ENCODE measurements around the gene CALHM2. TPM values are rescaled to one million over a fixed set of nuclear protein-coding genes. Genes with fewer than 3 reads are reported as not detected.
"Not testable (repeated sequence)": the region's sequence is repeated elsewhere in the genome, so short reads cannot be mapped to it uniquely, and the experiment has no call there.

CALHM2 gene
- total and polyA plus RNA-seq, 12 donors: 5.2 to 23.5 (median 11.6) TPM

DNA sequence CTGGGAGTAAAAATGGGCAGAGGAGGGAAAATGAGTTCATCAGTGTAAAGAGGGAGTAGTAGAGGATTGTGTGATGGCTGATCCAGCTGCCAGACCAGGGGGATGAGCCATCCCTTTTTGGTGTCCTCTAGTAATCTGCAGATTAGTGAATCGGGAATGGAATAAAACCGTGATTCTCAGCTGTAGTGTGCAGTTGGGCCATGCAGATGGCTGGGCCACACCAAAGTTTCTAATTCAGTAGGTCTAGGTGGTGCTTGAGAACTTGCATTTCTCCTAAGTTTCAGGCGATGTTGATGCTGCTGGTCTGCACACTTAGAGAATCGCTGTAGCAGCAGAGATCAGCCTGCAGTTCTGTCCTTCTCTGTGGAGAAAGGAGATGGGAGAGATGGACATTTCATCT lies 33.1 kb downstream of the CALHM2 start:
- H3K9me3 ChIP-seq: no peaks in the 10 kb centered on the region
- no peaks in the 10 kb centered on the region for H3K4me1 ChIP-seq
- no peak for ATAC-seq
- 93 to 94% methylated on average over 4 of the region's 4 CpGs for WGBS, 2 donors
- intact Hi-C loops (cut with DNase I): loop anchor here in 4 of 10 donors (1.0 to 10.0 kb wide), 5 partner anchors 20 to 446 kb away; no protein-coding TSS in a partner anchor
- peaks cover under 1 to 100% (median 87%) of the 10 kb centered on the region in 9 donors for H3K36me3 ChIP-seq
- no peak for DNase-seq
- no peak overlapping the region for H3K4me3 ChIP-seq
- no peak overlapping the region for H3K27ac ChIP-seq
- TF ChIP-seq, protein P1, sequence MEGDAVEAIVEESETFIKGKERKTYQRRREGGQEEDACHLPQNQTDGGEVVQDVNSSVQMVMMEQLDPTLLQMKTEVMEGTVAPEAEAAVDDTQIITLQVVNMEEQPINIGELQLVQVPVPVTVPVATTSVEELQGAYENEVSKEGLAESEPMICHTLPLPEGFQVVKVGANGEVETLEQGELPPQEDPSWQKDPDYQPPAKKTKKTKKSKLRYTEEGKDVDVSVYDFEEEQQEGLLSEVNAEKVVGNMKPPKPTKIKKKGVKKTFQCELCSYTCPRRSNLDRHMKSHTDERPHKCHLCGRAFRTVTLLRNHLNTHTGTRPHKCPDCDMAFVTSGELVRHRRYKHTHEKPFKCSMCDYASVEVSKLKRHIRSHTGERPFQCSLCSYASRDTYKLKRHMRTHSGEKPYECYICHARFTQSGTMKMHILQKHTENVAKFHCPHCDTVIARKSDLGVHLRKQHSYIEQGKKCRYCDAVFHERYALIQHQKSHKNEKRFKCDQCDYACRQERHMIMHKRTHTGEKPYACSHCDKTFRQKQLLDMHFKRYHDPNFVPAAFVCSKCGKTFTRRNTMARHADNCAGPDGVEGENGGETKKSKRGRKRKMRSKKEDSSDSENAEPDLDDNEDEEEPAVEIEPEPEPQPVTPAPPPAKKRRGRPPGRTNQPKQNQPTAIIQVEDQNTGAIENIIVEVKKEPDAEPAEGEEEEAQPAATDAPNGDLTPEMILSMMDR (IDR thresholded peaks at IDR 0.05): no peak
- H3K27me3 ChIP-seq: no peaks in the 10 kb centered on the region

DNA sequence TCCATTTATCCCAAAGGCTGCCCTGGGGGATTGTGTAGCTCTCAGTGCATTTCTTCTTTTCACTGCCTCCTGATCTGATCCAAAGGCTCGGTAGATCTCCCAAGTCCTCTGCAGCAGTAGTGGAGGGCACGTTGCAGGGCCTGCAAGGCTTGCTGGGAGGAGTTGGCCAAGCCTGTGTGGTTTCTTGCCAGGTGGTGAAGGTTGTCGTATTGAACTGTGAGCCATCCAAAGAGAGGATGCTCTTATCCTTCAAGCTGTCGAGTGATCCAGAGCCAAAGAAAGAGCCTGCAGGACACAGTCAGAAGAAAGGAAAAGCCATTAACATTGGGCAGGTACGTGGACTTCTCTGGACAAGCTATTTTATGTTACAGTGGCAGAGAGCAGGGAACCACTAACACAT lies 34.6 kb downstream of the CALHM2 start:
- TF ChIP-seq, protein P1 (IDR thresholded peaks at IDR 0.05): no peak
- no peak overlapping the region for H3K4me3 ChIP-seq
- intact Hi-C loops (cut with DNase I): loop anchor here (1.0 to 10.0 kb wide), 7 partner anchors 63 to 447 kb away; no protein-coding TSS in a partner anchor
- H3K27ac ChIP-seq: no peak overlapping the region
- DNase-seq (no peak), ATAC-seq (no peak)
- no peaks in the 10 kb centered on the region for H3K27me3 ChIP-seq
- H3K36me3 ChIP-seq: peaks cover 5 to 100% (median 87%) of the 10 kb centered on the region in 9 donors
- H3K9me3 ChIP-seq: no peaks in the 10 kb centered on the region
- WGBS, 2 donors: 89 to 92% methylated on average over 5 of the region's 5 CpGs
- H3K4me1 ChIP-seq: no peaks in the 10 kb centered on the region

DNA sequence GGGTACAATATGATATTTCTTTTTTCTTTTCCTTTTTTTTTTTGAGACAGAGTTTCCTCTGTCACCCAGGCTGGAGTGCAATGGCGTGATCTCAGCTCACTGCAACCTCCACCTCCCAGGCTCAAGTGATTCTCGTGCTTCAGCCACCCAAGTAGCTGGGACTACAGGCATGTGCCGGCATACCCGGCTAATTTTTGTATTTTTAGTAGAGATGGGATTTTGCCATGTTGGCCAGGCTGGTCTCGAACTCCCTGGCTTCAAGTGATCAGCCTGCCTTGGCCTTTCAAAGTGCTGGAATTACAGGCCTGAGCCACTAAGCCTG lies 35.1 kb downstream of the CALHM2 start:
- not testable (repeated sequence) for H3K27me3 ChIP-seq, H3K27ac ChIP-seq, H3K4me1 ChIP-seq, H3K9me3 ChIP-seq, DNase-seq, ATAC-seq, H3K4me3 ChIP-seq
- H3K36me3 ChIP-seq: peaks cover 5 to 100% (median 85%) of the 10 kb centered on the region in 9 donors
- intact Hi-C loops (cut with DNase I): loop anchor here (1.0 to 10.0 kb wide), 7 partner anchors 64 to 448 kb away; no protein-coding TSS in a partner anchor
- WGBS, 2 donors: 92 to 94% methylated on average over 5 of the region's 5 CpGs

DNA sequence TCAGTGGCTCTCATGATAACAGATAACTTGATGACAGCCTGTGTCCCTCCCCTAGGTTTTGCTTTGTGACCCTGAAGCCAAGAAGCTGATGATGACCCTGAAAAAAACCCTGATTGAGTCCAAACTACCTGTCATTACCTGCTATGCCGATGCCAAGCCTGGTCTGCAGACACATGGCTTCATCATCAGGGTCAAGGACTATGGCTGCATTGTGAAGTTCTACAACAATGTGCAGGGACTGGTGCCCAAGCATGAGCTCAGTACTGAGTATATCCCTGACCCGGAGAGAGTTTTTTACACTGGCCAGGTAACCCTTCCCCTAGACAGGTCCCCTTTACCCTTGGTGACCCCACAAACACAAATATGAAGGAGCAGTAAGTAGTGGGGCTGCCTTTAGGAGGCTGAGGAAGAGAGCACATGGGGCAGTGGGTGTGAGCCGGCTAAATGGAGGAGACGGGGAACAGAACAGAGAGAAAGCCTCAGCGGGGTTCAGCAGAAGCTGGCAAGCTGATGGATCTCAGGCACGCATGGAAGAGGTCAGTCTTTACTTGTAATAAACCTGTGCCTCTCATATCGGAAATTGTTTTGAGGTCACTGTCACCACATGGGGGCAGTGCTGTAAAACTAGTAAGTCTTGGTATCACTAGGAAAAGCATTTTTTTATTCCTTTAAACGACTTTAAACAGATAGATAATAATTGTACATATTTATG lies 35.6 kb downstream of the CALHM2 start:
- Histone ChIP-seq H3K4me1 (no peaks in the 10 kb centered on the region), H3K4me3 (no peak overlapping the region), H3K9me3 (no peaks in the 10 kb centered on the region), H3K36me3 (peaks cover 5 to 100% (median 89%) of the 10 kb centered on the region in 9 donors), H3K27ac (no peak overlapping the region), H3K27me3 (no peaks in the 10 kb centered on the region)
- ATAC-seq (peak in 5 of 8 donors; percentile 30 to 69 (median 46)), DNase-seq (peak in 1 of 2 donors; percentile 67)
- TF ChIP-seq, protein P1 (IDR thresholded peaks at IDR 0.05): peak; percentile 40 to 85 (median 72)
- 50 to 53% methylated on average over 8 of the region's 8 CpGs for WGBS, 2 donors
- intact Hi-C loops (cut with DNase I): loop anchor here (1.0 to 10.0 kb wide), 7 partner anchors 64 to 448 kb away; no protein-coding TSS in a partner anchor

DNA sequence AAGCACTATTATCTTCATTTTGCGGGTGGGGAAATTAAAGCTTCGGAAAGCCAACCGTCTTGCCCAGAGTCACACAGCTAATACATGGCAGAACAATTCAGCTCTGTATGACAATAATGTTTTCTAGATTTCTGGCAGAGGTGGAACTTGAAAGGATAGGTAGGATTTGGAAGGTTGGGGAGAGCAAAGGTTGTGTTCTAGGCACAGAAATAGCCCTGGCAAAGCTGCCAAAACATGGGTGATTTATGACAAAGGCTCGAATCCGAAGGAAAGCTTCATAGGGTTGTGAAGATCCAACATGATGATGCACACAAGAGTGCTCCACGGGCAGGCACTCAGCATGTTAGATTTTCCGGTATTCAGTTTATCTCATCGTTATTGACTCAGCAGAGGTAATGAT lies 36.6 kb downstream of the CALHM2 start:
- Histone ChIP-seq H3K27ac (no peak overlapping the region), H3K9me3 (no peaks in the 10 kb centered on the region), H3K4me3 (no peak overlapping the region), H3K36me3 (peaks cover 5 to 100% (median 90%) of the 10 kb centered on the region in 9 donors), H3K4me1 (no peaks in the 10 kb centered on the region), H3K27me3 (no peaks in the 10 kb centered on the region)
- DNase-seq (no peak), ATAC-seq (no peak)
- WGBS, 2 donors: 86 to 93% methylated on average over 8 of the region's 8 CpGs
- intact Hi-C loops (cut with DNase I): loop anchor here in 5 of 10 donors (1.0 to 10.0 kb wide), 5 partner anchors 67 to 449 kb away; no protein-coding TSS in a partner anchor
- TF ChIP-seq, protein P1 (IDR thresholded peaks at IDR 0.05): no peak
